DND-41 (cell line): Measurements from ENCODE around the gene SLC17A6.

Source experiments
- EZH2 ChIP-seq: IDR thresholded peaks from 3 replicates; pipeline ENCODE4 v1.6.1; 2012; ENCODE audit warnings: borderline replicate concordance, low read depth, mild to moderate bottlenecking, moderate library complexity, low read length, inconsistent platforms; ENCODE audit not compliant: severe bottlenecking
- TF ChIP-seq, protein P1 (sequence below): IDR thresholded peaks from 2 replicates; pipeline ENCODE4 v1.5.1; 2012; ENCODE audit warnings: borderline replicate concordance, low read length, moderate library complexity, mild to moderate bottlenecking; ENCODE audit not compliant: poor library complexity, severe bottlenecking; ENCODE audit errors: extremely low read depth

DNA sequence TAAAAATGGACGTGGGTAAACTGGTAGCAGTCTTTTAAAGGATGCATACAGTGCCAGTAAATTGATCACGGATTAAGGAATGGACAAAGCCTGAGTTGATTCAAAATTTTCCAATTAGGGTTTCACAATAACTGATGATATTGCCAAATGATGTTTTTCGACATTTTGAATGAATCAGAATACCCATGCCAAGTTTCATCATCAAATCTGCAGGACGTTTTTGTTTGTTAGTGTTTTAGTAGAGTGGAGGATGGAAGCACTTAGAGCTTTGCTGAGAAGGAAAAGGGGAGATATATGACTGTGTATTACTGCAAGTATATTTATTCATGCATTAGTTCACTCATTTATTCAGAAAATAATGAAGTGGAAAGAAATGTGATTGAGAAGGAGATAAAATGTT, 78.3 kb downstream of the SLC17A6 start:
- TF ChIP-seq, protein P1, sequence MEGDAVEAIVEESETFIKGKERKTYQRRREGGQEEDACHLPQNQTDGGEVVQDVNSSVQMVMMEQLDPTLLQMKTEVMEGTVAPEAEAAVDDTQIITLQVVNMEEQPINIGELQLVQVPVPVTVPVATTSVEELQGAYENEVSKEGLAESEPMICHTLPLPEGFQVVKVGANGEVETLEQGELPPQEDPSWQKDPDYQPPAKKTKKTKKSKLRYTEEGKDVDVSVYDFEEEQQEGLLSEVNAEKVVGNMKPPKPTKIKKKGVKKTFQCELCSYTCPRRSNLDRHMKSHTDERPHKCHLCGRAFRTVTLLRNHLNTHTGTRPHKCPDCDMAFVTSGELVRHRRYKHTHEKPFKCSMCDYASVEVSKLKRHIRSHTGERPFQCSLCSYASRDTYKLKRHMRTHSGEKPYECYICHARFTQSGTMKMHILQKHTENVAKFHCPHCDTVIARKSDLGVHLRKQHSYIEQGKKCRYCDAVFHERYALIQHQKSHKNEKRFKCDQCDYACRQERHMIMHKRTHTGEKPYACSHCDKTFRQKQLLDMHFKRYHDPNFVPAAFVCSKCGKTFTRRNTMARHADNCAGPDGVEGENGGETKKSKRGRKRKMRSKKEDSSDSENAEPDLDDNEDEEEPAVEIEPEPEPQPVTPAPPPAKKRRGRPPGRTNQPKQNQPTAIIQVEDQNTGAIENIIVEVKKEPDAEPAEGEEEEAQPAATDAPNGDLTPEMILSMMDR = no peak
- TF ChIP-seq EZH2 = no peak
